Breast epithelium (tissue), 3 donors: Measurements from ENCODE around the gene C4orf50.

Source experiments
- CTCF ChIP-seq, 3 donors: fragments of 450-650 bp; IDR thresholded peaks; one replicate each; pipeline ENCODE4 v1.5.1; 2016 to 2017; ENCODE audit warnings: antibody characterized with exemption in 3 of 3, mild to moderate bottlenecking in 3 of 3, moderate library complexity in 3 of 3
- POLR2A ChIP-seq: fragments of 450-650 bp; IDR thresholded peaks from one replicate; pipeline ENCODE4 v1.6.1; 2016; ENCODE audit warnings: antibody characterized with exemption, mild to moderate bottlenecking, moderate library complexity

- no peak for TF ChIP-seq CTCF (IDR thresholded peaks at IDR 0.05)
- no peak for TF ChIP-seq POLR2A
Measured at GRCh38 chr4:5996641-5997040, 21.6 kb downstream of the C4orf50 start.
